ENCODE data around the gene CDKN2B-AS1.

Gene CDKN2B-AS1

DNA sequence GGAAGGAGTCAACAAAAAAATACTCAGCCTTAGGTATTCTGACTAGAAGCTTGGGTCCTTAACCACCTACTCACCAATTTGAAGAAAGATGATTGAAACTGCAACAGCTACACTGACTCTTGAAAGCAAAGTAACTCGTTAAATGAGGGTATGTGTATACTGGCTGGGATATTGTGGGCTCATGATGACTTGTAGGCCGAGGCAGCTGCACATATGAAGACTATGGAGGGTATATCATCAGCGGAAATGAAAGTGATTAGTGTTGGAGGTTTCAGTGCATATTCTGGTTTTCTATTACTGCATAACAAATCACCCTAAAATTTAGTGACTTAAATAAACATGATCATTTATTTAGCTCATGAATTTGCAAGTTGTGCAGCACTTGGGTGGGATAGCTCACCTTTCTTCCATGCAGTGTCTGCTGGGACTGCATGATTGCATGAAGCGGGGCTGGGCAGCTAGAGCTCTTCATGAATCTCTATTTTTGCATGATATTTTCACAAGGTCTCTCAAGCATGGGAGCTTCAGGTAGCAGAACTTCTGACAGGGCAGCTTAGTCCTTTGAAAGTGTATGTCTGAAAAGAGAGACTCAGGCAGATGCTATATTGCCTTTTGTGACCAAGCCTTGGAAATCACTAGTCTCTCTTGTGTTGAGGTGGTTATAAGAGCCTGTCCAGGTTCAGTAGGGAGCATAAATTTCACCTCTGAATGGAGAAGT, 110.6 kb downstream of the CDKN2B-AS1 start:
- no peak overlapping the region for H3K27ac Mint-ChIP-seq
- peaks cover 47% of the 10 kb centered on the region for H3K27me3 Mint-ChIP-seq
- no peaks in the 10 kb centered on the region for H3K9me3 Mint-ChIP-seq
- H3K4me1 Mint-ChIP-seq = peaks cover 33% of the 10 kb centered on the region
- ATAC-seq = peak; percentile 100
- no peak overlapping the region for H3K4me3 Mint-ChIP-seq
- peak; percentile 15 to 57 for DNase-seq

DNA sequence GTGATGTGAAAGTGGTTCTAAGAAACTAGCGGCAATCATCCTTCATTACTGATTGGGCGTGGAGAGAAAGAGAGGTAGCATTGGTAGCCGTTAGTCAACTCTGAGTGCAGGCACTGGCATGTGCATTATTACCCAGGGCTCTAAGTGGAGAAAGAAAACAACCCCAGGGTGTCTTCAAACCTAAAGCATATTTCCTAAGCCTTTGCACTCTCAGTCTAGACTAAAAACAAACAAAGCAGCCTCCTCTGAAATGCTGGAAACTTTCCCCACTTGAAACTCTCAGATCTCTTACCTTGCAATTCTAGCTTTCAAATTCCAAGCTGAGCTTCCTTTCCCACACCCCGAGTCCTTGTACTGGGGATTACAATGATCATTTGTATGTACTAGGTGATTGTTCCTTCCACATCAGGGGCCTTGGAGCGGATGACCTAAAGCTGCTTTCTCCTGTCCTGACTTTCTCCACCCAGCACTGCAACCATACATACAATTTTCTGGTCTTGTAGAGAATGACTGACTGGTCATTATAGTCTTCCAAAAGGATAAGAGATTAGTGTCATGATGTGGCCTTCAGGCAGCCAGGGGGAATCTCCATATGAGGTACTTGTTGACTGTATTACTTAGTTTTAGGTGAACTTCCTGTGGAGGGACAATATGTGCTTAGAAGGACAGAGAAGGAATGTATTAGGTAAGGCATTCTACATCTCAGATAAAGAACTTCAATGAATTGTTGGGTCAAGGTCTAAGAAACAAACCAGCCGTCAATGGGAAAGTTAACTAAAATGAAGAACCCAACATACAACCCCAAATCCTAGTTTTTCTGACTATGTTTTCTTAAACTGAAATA, 112.8 kb downstream of the CDKN2B-AS1 start:
- H3K27me3 Mint-ChIP-seq = peaks cover 41% of the 10 kb centered on the region

GRCh38 chr9:22108581-22109370, 114.2 kb downstream of the CDKN2B-AS1 start:
- no peak for DNase-seq
- ATAC-seq = no peak
- peaks cover 51% of the 10 kb centered on the region for H3K27me3 Mint-ChIP-seq
- no peak overlapping the region for H3K27ac Mint-ChIP-seq
- H3K4me1 Mint-ChIP-seq = peaks cover 29% of the 10 kb centered on the region
- H3K9me3 Mint-ChIP-seq = no peaks in the 10 kb centered on the region
- no peak overlapping the region for H3K4me3 Mint-ChIP-seq

More for the DNA sequence above, 112.8 kb downstream of the CDKN2B-AS1 start:
- no peak for DNase-seq
- Mint-ChIP-seq H3K27ac (no peak overlapping the region), H3K9me3 (no peaks in the 10 kb centered on the region), H3K4me3 (no peak overlapping the region), H3K4me1 (peaks cover 33% of the 10 kb centered on the region)
- no peak for ATAC-seq

- Mint-ChIP-seq H3K4me1 (peaks cover 9% of the 10 kb centered on the region), H3K9me3 (no peaks in the 10 kb centered on the region), H3K4me3 (no peak overlapping the region), H3K27ac (no peak overlapping the region), H3K27me3 (peaks cover 76% of the 10 kb centered on the region)
- no peak for DNase-seq
- no peak for ATAC-seq
Observed at GRCh38 chr9:22111176-22111953, 116.8 kb downstream of the CDKN2B-AS1 start.

DNA sequence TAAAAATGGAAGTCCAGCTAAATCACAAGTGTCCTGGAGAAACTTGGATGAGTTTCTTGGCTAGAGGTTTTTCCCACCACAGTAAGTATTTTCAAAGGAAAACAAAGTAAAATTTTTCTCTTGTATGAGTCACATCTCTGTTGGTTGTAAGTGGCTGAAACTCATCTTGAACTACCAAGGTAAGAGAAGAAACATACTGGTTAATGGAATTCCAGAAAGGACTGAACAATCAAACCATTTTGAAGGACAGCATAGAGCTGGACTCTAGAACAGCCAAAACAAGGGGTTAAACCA, 117.3 kb downstream of the CDKN2B-AS1 start:
- Mint-ChIP-seq H3K4me3 (no peak overlapping the region), H3K27ac (no peak overlapping the region), H3K27me3 (peaks cover 77% of the 10 kb centered on the region), H3K9me3 (no peaks in the 10 kb centered on the region), H3K4me1 (peaks cover 7% of the 10 kb centered on the region)
- no peak for DNase-seq
- no peak for ATAC-seq

GRCh38 chr9:22112870-22113821, 118.6 kb downstream of the CDKN2B-AS1 start:
- no peak for DNase-seq
- no peak for ATAC-seq
- Mint-ChIP-seq H3K4me1 (peaks cover 4% of the 10 kb centered on the region), H3K27ac (peak overlapping the region in 1 of 2 donors; percentile 67), H3K9me3 (no peaks in the 10 kb centered on the region), H3K27me3 (peaks cover 75% of the 10 kb centered on the region), H3K4me3 (no peak overlapping the region)

GRCh38 chr9:22114956-22115355, 120.4 kb downstream of the CDKN2B-AS1 start:
- no peak for DNase-seq
- no peak overlapping the region for H3K4me3 Mint-ChIP-seq
- peaks cover 60% of the 10 kb centered on the region for H3K27me3 Mint-ChIP-seq
- H3K27ac Mint-ChIP-seq = no peak overlapping the region
- no peak for ATAC-seq
- H3K4me1 Mint-ChIP-seq = peaks cover 13% of the 10 kb centered on the region
- no peaks in the 10 kb centered on the region for H3K9me3 Mint-ChIP-seq

- no peak for ATAC-seq
Observed at GRCh38 chr9:22116758-22117157, 122.2 kb downstream of the CDKN2B-AS1 start.

GRCh38 chr9:22117511-22118384, 123.2 kb downstream of the CDKN2B-AS1 start:
- ATAC-seq (peak; percentile 40), DNase-seq (no peak)
- Mint-ChIP-seq H3K4me3 (no peak overlapping the region), H3K27me3 (peaks cover 65% of the 10 kb centered on the region), H3K4me1 (peaks cover 13% of the 10 kb centered on the region), H3K27ac (peak overlapping the region in 1 of 2 donors; percentile 8), H3K9me3 (no peaks in the 10 kb centered on the region)

More at GRCh38 chr9:22116758-22117157, 122.2 kb downstream of the CDKN2B-AS1 start:
- Mint-ChIP-seq H3K9me3 (no peaks in the 10 kb centered on the region), H3K27me3 (peaks cover 56% of the 10 kb centered on the region), H3K4me1 (peaks cover 13% of the 10 kb centered on the region), H3K4me3 (no peak overlapping the region), H3K27ac (no peak overlapping the region)
- no peak for DNase-seq

DNA sequence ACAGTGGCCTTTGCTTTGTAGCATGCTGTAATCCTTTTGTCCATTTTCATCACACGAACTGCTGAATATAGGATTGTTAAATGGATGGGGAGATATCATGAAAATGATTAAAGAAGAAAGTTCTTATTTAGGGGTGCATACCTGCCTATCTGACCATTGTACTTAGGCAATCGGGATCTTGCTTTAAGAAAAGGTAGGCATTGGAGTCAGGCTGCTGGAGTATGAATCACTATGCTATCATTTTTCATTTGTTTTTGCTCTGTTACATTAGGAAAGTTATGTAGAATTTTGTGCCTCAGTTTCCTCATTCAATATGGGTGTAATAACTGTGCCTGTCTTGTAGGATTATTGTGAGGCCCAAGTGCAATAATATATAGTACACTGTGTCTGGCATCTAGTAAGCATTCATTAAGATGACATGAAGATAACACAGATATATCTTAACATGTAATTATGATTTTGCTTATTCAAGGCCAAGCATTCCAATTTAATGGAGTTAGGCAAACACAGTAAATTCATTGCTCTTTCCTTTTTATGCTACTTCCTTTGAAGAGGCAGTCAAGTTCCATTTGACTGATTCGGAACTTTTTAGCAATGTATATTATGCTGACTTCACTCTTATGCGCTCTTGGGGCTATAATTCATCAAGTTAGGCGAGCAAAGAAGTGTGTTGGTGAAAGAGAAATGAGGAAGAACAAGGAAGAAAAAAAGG, 124.4 kb downstream of the CDKN2B-AS1 start:
- H3K27ac Mint-ChIP-seq = no peak overlapping the region

DNA sequence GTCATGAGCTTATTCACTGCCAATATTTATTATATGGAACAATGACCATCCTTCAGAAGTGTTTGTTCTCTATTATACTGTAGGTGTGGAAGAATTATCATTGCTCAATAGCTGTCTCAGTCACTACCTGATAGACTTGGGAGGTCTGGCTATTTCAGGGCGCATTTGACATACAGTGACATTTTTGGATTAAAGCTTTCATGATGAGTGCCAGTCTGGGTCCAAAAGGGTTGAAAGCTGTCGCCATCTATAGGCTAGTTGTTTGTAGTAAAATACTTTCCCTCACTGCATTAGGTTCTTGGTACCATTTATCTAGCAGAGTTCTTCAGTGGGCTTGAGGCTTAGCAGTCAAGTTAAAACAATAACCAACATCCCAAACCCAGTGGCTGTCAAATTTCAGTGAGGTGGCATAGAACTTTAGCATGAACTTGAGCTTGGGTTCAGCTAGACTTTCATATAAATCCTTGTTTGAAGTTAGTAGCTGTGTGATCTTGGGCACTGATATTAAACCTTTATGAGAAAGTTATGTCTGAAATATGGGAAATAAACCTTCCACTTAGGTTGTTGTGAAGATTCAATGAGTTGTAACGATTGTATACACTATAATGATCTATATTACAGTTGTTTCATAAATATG, 125.0 kb downstream of the CDKN2B-AS1 start:
- peak; percentile 88 for ATAC-seq
- H3K27me3 Mint-ChIP-seq = peaks cover 57% of the 10 kb centered on the region
- H3K27ac Mint-ChIP-seq = no peak overlapping the region
- peaks cover 0 to 8% of the 10 kb centered on the region in 2 donors for H3K9me3 Mint-ChIP-seq
- peaks cover 13% of the 10 kb centered on the region for H3K4me1 Mint-ChIP-seq
- DNase-seq = peak in 1 of 2 donors; percentile 19
- H3K4me3 Mint-ChIP-seq = no peak overlapping the region

More for the DNA sequence above, 124.4 kb downstream of the CDKN2B-AS1 start:
- peaks cover 64% of the 10 kb centered on the region for H3K27me3 Mint-ChIP-seq
- peaks cover 0 to 8% of the 10 kb centered on the region in 2 donors for H3K9me3 Mint-ChIP-seq
- peaks cover 13% of the 10 kb centered on the region for H3K4me1 Mint-ChIP-seq
- DNase-seq = no peak
- no peak overlapping the region for H3K4me3 Mint-ChIP-seq
- no peak for ATAC-seq

GRCh38 chr9:22120159-22120549, 125.6 kb downstream of the CDKN2B-AS1 start:
- DNase-seq (no peak), ATAC-seq (no peak)
- Mint-ChIP-seq H3K9me3 (peaks cover 0 to 8% of the 10 kb centered on the region in 2 donors), H3K27me3 (peaks cover 53% of the 10 kb centered on the region), H3K4me3 (no peak overlapping the region), H3K4me1 (peaks cover 13% of the 10 kb centered on the region), H3K27ac (no peak overlapping the region)
